ENCODE results near the gene CLIC5. TPM values are rescaled to one million over a fixed set of nuclear protein-coding genes. Genes with fewer than 3 reads are reported as not detected.
"Not testable (repeated sequence)": the region's sequence is repeated elsewhere in the genome, so short reads cannot be mapped to it uniquely, and the experiment has no call there.

CLIC5 gene
- total and polyA plus RNA-seq, 5 donors from 2014 or later: 0.76 to 4.7 (median 2.3) TPM

DNA sequence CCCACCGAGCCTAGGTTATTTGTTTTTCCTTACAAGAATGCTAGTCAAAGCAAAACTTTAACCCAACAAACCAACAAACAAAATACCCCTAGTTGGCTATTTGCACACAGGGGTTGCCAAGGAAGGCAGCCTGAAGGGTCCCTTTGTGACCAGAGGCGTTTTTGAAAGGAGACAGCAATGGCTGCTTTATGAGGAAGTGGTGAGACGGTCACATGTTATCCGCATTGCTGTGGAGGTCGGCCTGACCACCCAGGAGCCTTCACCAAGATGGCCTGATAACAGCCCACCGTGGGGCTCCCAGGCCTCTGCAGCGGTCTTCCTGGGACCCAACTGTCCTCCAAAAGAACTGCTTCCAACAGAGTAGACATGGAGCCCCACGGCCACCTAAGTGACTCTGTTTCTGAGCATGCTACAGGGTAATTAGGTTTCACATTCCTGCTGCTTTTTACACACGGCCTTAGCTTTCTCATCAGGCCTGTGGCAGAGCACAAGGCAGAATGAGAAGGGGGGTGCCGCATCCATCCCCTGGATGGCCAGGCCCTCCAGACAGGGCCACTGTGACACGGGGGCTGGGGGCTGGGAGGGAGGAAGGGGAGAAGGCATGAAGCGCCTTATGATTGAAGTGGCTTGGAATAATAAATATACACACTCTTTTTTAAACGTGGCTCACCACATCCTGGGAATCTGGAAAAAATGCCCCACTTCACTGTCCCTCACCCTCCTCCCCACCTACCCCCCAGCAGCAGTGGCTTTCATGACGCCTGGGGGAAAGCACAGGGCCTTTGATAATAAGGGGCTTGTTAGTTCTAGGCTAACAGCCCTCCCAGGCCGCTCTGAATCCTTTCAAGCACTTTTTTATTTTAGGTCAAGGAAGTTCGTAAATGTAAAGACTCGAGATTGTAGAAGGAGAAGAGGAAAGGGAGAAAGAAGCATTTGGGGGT, 86.0 kb downstream of the CLIC5 start:
- Mint-ChIP-seq H3K4me3 (no peak overlapping the region), H3K9me3 (no peaks in the 10 kb centered on the region), H3K27ac (no peak overlapping the region), H3K36me3 (peaks cover 3% of the 10 kb centered on the region), H3K27me3 (peaks cover 4% of the 10 kb centered on the region), H3K4me1 (peaks cover 0 to 3% (median under 1%) of the 10 kb centered on the region in 4 donors)
- no peaks in the 10 kb centered on the region for H3K36me3 ChIP-seq (ENCODE audit: control insufficient read depth, insufficient read depth, low read length)
- no peak overlapping the region for H3K4me3 ChIP-seq (ENCODE audit: low read depth, low read length)
- no peak overlapping the region for H3K27ac ChIP-seq (ENCODE audit: insufficient read depth, low read length, poor library complexity, severe bottlenecking)
- H3K9me3 ChIP-seq (ENCODE audit: control insufficient read depth in 2 of 2, low read length in 2 of 2): no peaks in the 10 kb centered on the region
- ATAC-seq (ENCODE audit: low read depth in 2 of 2): no peak
- H3K27me3 ChIP-seq (ENCODE audit: control insufficient read depth, insufficient read depth, low read length): no peaks in the 10 kb centered on the region
- no peak for DNase-seq
- H3K4me1 ChIP-seq (ENCODE audit: control insufficient read depth, insufficient read depth, low read length, poor library complexity, severe bottlenecking): no peaks in the 10 kb centered on the region

DNA sequence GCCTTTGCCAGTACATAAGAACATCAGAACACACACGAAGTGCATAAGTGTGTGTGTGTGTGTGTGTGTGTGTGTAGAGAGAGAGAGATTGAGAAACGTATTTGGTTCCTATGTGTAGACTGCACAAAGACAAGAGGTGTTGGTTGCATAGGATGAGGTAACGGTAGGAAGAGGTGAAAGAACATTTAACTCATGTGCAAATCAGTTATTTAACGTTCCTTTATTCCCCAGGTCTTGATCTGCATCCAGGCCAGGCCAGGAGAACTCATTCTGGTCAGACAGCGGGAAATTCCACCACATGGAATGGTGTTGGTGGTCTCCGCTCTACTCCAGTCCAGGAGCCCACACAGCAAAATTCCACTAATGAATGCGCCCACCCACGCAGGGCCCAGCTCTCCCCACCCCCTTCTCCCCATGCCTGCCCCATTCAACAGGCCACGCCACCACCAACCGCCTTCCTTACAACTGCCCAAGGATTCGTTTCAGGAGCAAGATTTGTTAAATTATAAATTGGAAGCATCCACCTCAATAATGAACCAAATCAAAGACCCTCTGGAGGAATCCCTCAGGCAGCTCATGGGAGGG, 86.8 kb downstream of the CLIC5 start:
- no peaks in the 10 kb centered on the region for H3K36me3 ChIP-seq (ENCODE audit: control insufficient read depth, insufficient read depth, low read length)
- H3K4me3 Mint-ChIP-seq: no peak overlapping the region
- H3K4me1 Mint-ChIP-seq: peaks cover 0 to 3% (median under 1%) of the 10 kb centered on the region in 4 donors
- no peak for DNase-seq
- peaks cover 3% of the 10 kb centered on the region for H3K36me3 Mint-ChIP-seq
- H3K4me3 ChIP-seq (ENCODE audit: low read depth, low read length): no peak overlapping the region
- no peaks in the 10 kb centered on the region for H3K9me3 Mint-ChIP-seq
- no peak for ATAC-seq (ENCODE audit: low read depth in 2 of 2)
- no peaks in the 10 kb centered on the region for H3K27me3 ChIP-seq (ENCODE audit: control insufficient read depth, insufficient read depth, low read length)
- no peak overlapping the region for H3K27ac Mint-ChIP-seq
- no peaks in the 10 kb centered on the region for H3K4me1 ChIP-seq (ENCODE audit: control insufficient read depth, insufficient read depth, low read length, poor library complexity, severe bottlenecking)
- H3K9me3 ChIP-seq (ENCODE audit: control insufficient read depth in 2 of 2, low read length in 2 of 2): no peaks in the 10 kb centered on the region
- H3K27me3 Mint-ChIP-seq: peaks cover 4% of the 10 kb centered on the region
- no peak overlapping the region for H3K27ac ChIP-seq (ENCODE audit: insufficient read depth, low read length, poor library complexity, severe bottlenecking)

DNA sequence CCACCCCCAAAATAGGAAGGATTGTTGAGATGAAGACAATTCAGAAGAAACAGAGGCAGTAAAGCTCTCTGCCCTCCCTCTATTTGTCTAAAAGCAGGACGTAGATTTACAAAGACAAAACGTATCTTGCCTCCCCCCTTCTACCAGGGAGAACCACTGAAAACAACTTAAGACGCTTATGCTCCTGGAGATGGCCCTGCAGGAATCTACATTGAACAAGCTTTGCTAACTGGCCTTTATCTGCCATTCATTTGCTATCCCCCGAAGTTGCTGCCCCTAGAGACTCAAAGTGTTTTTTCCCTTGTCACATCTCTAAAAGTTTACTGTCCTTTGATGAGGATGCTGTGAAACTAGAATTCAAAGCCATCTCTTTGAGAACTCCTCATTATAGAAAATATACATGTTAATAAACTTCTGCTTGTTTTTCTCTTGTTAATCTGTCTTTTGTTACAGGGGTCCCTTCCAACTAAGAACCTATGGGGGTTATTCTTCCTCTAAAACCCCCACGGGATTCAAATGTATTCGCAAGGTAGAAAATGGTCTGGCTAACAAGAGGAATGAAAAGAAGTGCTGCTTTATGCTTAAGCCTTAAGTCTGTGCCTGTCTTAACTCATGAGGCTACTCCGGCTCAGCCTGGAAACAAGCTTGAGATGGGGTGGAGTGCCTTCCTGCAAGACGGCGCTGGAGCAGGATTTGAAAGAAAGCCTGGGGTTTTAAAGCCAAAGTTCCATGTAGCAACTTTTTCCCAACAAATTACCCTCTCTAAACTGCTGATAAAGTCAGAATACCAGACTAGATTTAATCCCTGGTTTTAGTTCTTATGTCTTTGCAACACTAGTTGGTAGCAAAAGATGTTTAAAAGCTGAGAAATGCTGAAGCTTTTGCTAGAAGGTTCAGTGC, 88.0 kb downstream of the CLIC5 start:
- Histone ChIP-seq H3K4me3 (ENCODE audit: low read depth, low read length) (no peak overlapping the region), H3K36me3 (ENCODE audit: control insufficient read depth, insufficient read depth, low read length) (no peaks in the 10 kb centered on the region), H3K27ac (ENCODE audit: insufficient read depth, low read length, poor library complexity, severe bottlenecking) (no peak overlapping the region), H3K9me3 (ENCODE audit: control insufficient read depth in 2 of 2, low read length in 2 of 2) (no peaks in the 10 kb centered on the region), H3K4me1 (ENCODE audit: control insufficient read depth, insufficient read depth, low read length, poor library complexity, severe bottlenecking) (no peaks in the 10 kb centered on the region), H3K27me3 (ENCODE audit: control insufficient read depth, insufficient read depth, low read length) (no peaks in the 10 kb centered on the region)
- H3K27ac Mint-ChIP-seq: no peak overlapping the region
- H3K36me3 Mint-ChIP-seq: peaks cover 3% of the 10 kb centered on the region
- no peak for DNase-seq
- no peaks in the 10 kb centered on the region for H3K9me3 Mint-ChIP-seq
- ATAC-seq (ENCODE audit: low read depth in 2 of 2): no peak
- H3K4me3 Mint-ChIP-seq: no peak overlapping the region
- H3K4me1 Mint-ChIP-seq: peaks cover 3 to 9% (median 8%) of the 10 kb centered on the region in 4 donors
- no peaks in the 10 kb centered on the region for H3K27me3 Mint-ChIP-seq

DNA sequence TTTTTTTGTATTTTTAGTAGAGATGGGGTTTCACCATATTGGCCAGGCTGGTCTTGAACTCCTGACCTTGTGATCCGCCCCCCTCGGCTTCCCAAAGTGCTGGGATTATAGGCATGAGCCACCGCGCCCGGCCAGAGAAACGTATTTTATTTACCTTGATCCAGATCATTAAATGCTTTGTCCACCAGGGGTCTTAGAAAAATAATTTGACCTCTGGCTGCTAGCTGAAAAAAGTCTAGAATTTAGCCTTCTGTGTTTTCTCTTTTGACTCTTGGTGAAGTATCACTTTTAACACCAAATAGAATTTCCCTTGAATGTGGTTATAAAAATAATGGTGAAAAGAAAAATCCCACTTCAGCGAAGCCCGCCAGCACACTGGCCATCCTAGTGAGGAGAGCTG, 89.2 kb downstream of the CLIC5 start:
- ATAC-seq (ENCODE audit: low read depth in 2 of 2); H3K4me3 ChIP-seq (ENCODE audit: low read depth, low read length); H3K4me1 ChIP-seq (ENCODE audit: control insufficient read depth, insufficient read depth, low read length, poor library complexity, severe bottlenecking); H3K27ac ChIP-seq (ENCODE audit: insufficient read depth, low read length, poor library complexity, severe bottlenecking); H3K27me3 Mint-ChIP-seq; H3K4me3 Mint-ChIP-seq; H3K36me3 Mint-ChIP-seq; H3K27me3 ChIP-seq (ENCODE audit: control insufficient read depth, insufficient read depth, low read length); DNase-seq; H3K9me3 Mint-ChIP-seq; H3K36me3 ChIP-seq (ENCODE audit: control insufficient read depth, insufficient read depth, low read length); H3K9me3 ChIP-seq (ENCODE audit: control insufficient read depth in 2 of 2, low read length in 2 of 2); H3K27ac Mint-ChIP-seq: not testable (repeated sequence)
- H3K4me1 Mint-ChIP-seq: peaks cover 3 to 14% (median 12%) of the 10 kb centered on the region in 4 donors

DNA sequence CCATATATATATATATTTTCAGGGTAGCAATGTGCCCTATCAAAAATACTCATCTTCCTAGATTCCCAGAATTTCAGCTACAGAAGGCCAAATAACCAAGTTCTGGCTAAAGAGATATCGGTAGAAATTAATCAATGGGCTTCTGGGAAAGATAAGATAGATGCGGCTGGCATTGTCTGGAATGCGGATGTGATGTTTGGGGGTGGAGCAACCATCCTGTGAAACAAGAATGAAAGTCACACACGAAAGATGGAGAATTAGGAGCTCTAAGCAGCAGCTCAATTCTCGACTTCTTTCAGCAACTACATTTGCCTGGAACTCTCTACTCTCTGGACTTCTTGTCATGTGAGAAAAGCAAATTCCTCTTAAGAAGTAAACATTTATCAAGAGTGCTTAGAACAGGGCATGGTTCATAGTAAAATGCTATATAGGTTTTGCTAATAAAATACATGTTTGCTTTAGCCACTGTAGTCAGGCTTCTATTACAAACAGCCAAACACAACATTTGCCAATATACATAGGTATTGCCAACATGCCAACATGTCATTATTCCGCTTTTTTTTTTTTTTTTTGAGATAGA, 90.8 kb downstream of the CLIC5 start:
- Mint-ChIP-seq H3K27me3 (no peaks in the 10 kb centered on the region), H3K27ac (no peak overlapping the region), H3K36me3 (peaks cover 3% of the 10 kb centered on the region), H3K9me3 (no peaks in the 10 kb centered on the region), H3K4me3 (no peak overlapping the region), H3K4me1 (peaks cover 6 to 18% (median 11%) of the 10 kb centered on the region in 4 donors)
- ATAC-seq (ENCODE audit: low read depth in 2 of 2): no peak
- DNase-seq: no peak
- no peaks in the 10 kb centered on the region for H3K36me3 ChIP-seq (ENCODE audit: control insufficient read depth, insufficient read depth, low read length)
- H3K4me3 ChIP-seq (ENCODE audit: low read depth, low read length): no peak overlapping the region
- H3K4me1 ChIP-seq (ENCODE audit: control insufficient read depth, insufficient read depth, low read length, poor library complexity, severe bottlenecking): no peaks in the 10 kb centered on the region
- no peaks in the 10 kb centered on the region for H3K27me3 ChIP-seq (ENCODE audit: control insufficient read depth, insufficient read depth, low read length)
- H3K27ac ChIP-seq (ENCODE audit: insufficient read depth, low read length, poor library complexity, severe bottlenecking): no peak overlapping the region
- H3K9me3 ChIP-seq (ENCODE audit: control insufficient read depth in 2 of 2, low read length in 2 of 2): no peaks in the 10 kb centered on the region

DNA sequence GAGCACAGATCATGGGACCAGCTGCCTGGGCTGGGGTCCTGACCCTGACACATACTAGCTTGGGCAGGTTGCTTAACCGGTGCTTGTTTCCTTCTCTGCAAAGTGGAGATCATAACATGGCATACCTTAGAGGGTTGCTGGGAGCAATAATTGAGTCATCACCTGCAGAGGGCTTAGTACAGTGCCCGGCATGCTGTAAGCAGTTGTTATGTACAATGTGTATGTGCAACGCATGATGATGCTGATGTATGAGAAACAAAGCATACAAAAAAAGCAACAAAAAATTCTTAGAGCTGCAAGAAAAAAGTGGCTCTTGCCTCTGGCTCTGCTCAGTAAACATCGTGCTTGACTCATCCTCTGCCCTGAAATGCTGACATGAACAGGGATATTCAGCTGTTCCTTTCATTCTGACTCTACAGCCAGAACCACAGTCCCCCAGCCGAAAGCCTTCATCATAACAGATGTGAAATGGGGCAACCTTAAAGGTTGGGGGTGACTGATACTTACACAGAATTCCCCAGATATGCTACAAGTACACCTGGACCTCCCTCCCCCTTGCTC, 91.7 kb downstream of the CLIC5 start:
- Mint-ChIP-seq H3K36me3 (peaks cover 3% of the 10 kb centered on the region), H3K27ac (no peak overlapping the region), H3K27me3 (no peaks in the 10 kb centered on the region), H3K9me3 (no peaks in the 10 kb centered on the region), H3K4me1 (peaks cover 6 to 18% (median 11%) of the 10 kb centered on the region in 4 donors), H3K4me3 (no peak overlapping the region)
- Histone ChIP-seq H3K4me3 (ENCODE audit: low read depth, low read length) (no peak overlapping the region), H3K36me3 (ENCODE audit: control insufficient read depth, insufficient read depth, low read length) (no peaks in the 10 kb centered on the region), H3K9me3 (ENCODE audit: control insufficient read depth in 2 of 2, low read length in 2 of 2) (no peaks in the 10 kb centered on the region), H3K27me3 (ENCODE audit: control insufficient read depth, insufficient read depth, low read length) (no peaks in the 10 kb centered on the region), H3K4me1 (ENCODE audit: control insufficient read depth, insufficient read depth, low read length, poor library complexity, severe bottlenecking) (no peaks in the 10 kb centered on the region), H3K27ac (ENCODE audit: insufficient read depth, low read length, poor library complexity, severe bottlenecking) (no peak overlapping the region)
- DNase-seq (peak in 1 of 3 donors; percentile 46), ATAC-seq (ENCODE audit: low read depth in 2 of 2) (no peak)

DNA sequence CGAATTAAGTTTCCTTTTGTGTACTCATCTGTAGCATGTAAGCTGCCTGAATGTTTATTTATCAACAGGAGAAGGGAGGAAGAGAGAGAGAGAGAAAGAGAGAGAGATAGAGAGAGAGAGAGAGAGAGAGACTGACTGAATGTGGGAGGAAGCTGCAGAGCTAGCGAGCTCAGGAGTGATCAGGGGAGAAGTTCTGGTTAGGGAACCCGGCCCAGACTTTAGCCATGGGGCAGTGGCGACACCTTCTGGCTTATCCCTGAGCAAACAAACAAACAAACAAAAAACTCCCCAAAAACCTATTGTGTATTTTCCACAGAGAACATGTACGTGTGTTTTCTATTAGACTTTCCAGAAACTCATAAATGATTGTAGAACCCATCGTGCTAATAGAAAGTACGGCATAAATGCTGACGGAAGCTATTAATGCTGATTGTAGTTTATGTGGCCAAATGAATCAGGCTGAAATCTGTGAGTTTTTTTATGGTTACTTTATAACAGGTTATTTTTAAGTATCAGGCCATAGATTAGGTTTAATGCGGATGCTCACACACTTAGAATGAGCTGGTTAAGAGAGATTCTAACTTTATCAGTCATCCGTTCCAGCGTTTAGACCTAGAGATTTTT, 92.8 kb downstream of the CLIC5 start:
- H3K4me1 Mint-ChIP-seq: peaks cover 6 to 18% (median 11%) of the 10 kb centered on the region in 4 donors
- Histone ChIP-seq H3K27ac (ENCODE audit: insufficient read depth, low read length, poor library complexity, severe bottlenecking) (no peak overlapping the region), H3K4me3 (ENCODE audit: low read depth, low read length) (no peak overlapping the region), H3K4me1 (ENCODE audit: control insufficient read depth, insufficient read depth, low read length, poor library complexity, severe bottlenecking) (no peaks in the 10 kb centered on the region), H3K36me3 (ENCODE audit: control insufficient read depth, insufficient read depth, low read length) (no peaks in the 10 kb centered on the region), H3K27me3 (ENCODE audit: control insufficient read depth, insufficient read depth, low read length) (no peaks in the 10 kb centered on the region), H3K9me3 (ENCODE audit: control insufficient read depth in 2 of 2, low read length in 2 of 2) (no peaks in the 10 kb centered on the region)
- peak in 1 of 2 donors; percentile 48 for ATAC-seq (ENCODE audit: low read depth in 2 of 2)
- H3K4me3 Mint-ChIP-seq: peak overlapping the region in 1 of 4 donors; percentile 8
- no peaks in the 10 kb centered on the region for H3K9me3 Mint-ChIP-seq
- H3K27me3 Mint-ChIP-seq: no peaks in the 10 kb centered on the region
- H3K36me3 Mint-ChIP-seq: no peaks in the 10 kb centered on the region
- peak; percentile 10 to 70 (median 40) for DNase-seq
- peak overlapping the region in 1 of 3 donors; percentile 28 for H3K27ac Mint-ChIP-seq

Data from CD4-positive, CD25-positive, alpha-beta regulatory T cell (primary cell).